Measurements from ENCODE around the gene DCTN1.

- TF ChIP-seq FOXK2 (IDR thresholded peaks at IDR 0.05), result no peak
- no peak for TF ChIP-seq SP1 (IDR thresholded peaks at IDR 0.05)
- TF ChIP-seq FOXM1 (IDR thresholded peaks at IDR 0.05; ENCODE audit: borderline replicate concordance), result no peak
- TF ChIP-seq FOXA1 (IDR thresholded peaks at IDR 0.05), result no peak
- no peak for TF ChIP-seq BHLHE40 (IDR thresholded peaks at IDR 0.05; ENCODE audit: borderline replicate concordance)
- TF ChIP-seq PKNOX1 (IDR thresholded peaks at IDR 0.05), result no peak
- TF ChIP-seq ZNF384 (IDR thresholded peaks at IDR 0.05), result no peak
- TF ChIP-seq TARDBP (IDR thresholded peaks at IDR 0.05), result no peak
- TF ChIP-seq ELF4 (IDR thresholded peaks at IDR 0.05), result no peak
- TF ChIP-seq NFRKB (IDR thresholded peaks at IDR 0.05), result no peak
- no peak for TF ChIP-seq HDGF (IDR thresholded peaks at IDR 0.05; ENCODE audit: borderline replicate concordance)
Measured at GRCh38 chr2:74426181-74426758, 46.2 kb upstream of the DCTN1 start.
